Activated naive CD4-positive, alpha-beta T cell treated with anti-CD3 and anti-CD28 coated beads, Interleukin-2, amount 50 U/mL, for 24 hours (primary cell): ENCODE measurements around the gene SLC35E1.
A peak's percentile ranks its signal among the peaks of the same experiment; 100 is the strongest.

Experiments used
- H3K27ac Mint-ChIP-seq: one replicate; pipeline ENCODE4 v1.8.0; 2021; ENCODE audit warnings: mild to moderate bottlenecking, mixed read lengths
- H3K27me3 Mint-ChIP-seq: one replicate; pipeline ENCODE4 v1.8.0; 2021; ENCODE audit warnings: mixed read lengths
- H3K36me3 Mint-ChIP-seq: one replicate; pipeline ENCODE4 v1.8.0; 2021; ENCODE audit warnings: mixed read lengths
- H3K4me1 Mint-ChIP-seq: one replicate; pipeline ENCODE4 v1.8.0; 2021; ENCODE audit warnings: mixed read lengths
- H3K4me3 Mint-ChIP-seq: one replicate; pipeline ENCODE4 v1.8.0; 2021; ENCODE audit warnings: mild to moderate bottlenecking, mixed read lengths
- H3K9me3 Mint-ChIP-seq: one replicate; pipeline ENCODE4 v1.8.0; 2021; ENCODE audit warnings: mixed read lengths

SLC35E1 gene

GRCh38 chr19:16588824-16589577 lies 16.8 kb upstream of the SLC35E1 start:
- H3K4me3 Mint-ChIP-seq, result peak overlapping the region; percentile 78
- no peaks in the 10 kb centered on the region for H3K9me3 Mint-ChIP-seq
- peaks cover 83% of the 10 kb centered on the region for H3K4me1 Mint-ChIP-seq
- no peaks in the 10 kb centered on the region for H3K36me3 Mint-ChIP-seq
- no peaks in the 10 kb centered on the region for H3K27me3 Mint-ChIP-seq
- peak overlapping the region; percentile 86 for H3K27ac Mint-ChIP-seq

GRCh38 chr19:16587833-16588823 lies 15.9 kb upstream of the SLC35E1 start:
- no peaks in the 10 kb centered on the region for H3K27me3 Mint-ChIP-seq
- H3K4me1 Mint-ChIP-seq, result peaks cover 83% of the 10 kb centered on the region
- no peaks in the 10 kb centered on the region for H3K36me3 Mint-ChIP-seq
- H3K9me3 Mint-ChIP-seq, result no peaks in the 10 kb centered on the region
- peak overlapping the region; percentile 86 for H3K27ac Mint-ChIP-seq
- H3K4me3 Mint-ChIP-seq, result peak overlapping the region; percentile 78

DNA sequence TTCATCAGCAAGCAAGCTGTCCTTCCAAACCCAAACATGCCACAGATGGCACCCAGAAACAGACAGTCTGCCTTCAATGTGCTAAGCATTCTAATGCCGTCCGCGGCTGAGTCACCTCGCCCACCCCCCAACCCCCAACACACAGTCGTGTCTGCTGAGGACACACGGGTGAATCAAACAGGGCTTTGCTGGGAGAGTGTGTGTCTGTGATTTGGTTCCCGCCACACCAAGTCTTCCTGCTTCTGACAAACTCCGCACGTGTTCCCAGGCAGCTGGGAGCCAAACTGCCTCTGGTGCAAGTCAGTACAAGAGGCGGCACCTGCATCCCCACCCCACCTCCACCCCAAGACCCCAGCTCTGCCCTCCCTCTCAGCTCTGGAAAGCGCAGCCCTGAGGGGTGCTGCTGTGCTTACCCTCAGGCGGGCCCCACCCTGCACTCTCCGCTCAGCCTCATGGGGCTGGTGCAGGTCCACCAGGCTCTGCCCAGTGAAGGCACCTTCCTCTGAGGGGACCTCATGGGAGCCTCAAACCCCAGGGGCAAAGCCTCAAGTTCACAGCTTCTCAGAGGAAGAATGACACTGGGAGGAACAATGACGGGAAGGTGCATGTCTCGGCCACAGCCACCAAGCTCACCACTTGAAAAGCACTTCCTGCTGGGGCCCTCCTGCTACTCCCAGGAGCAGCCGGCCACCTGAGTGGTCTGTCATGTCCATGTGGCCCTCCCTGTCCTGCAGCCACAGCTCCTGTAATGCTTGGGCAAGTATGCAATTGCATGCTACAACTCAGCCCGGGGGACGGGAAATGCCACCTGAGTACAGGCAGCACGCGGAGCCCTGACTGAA lies 15.0 kb upstream of the SLC35E1 start:
- Mint-ChIP-seq H3K4me1 (peaks cover 84% of the 10 kb centered on the region), H3K4me3 (peak overlapping the region; percentile 78), H3K27me3 (no peaks in the 10 kb centered on the region), H3K36me3 (no peaks in the 10 kb centered on the region), H3K27ac (peak overlapping the region; percentile 30), H3K9me3 (no peaks in the 10 kb centered on the region)

DNA sequence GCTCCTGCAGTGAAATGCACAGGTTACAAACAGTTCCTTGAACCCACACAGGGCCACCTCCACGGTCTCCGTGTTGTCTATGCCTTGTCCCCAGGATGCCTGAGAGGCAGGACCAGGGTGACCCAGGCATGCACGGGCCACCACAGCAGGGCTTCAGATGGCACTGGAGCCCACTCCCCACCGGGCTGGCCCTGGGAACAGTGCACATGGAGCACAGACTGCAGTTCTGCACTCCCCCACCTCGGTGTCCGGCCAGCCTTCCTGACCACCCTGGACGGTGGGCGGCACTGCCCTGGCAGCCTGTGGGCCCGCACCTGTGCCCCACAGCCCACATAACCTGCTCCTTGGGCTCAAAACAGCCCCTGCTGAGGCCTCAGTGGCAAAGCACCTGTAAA lies 14.3 kb upstream of the SLC35E1 start:
- Mint-ChIP-seq H3K4me3 (peak overlapping the region; percentile 78), H3K27me3 (no peaks in the 10 kb centered on the region), H3K4me1 (peaks cover 89% of the 10 kb centered on the region), H3K36me3 (no peaks in the 10 kb centered on the region), H3K9me3 (no peaks in the 10 kb centered on the region), H3K27ac (no peak overlapping the region)

DNA sequence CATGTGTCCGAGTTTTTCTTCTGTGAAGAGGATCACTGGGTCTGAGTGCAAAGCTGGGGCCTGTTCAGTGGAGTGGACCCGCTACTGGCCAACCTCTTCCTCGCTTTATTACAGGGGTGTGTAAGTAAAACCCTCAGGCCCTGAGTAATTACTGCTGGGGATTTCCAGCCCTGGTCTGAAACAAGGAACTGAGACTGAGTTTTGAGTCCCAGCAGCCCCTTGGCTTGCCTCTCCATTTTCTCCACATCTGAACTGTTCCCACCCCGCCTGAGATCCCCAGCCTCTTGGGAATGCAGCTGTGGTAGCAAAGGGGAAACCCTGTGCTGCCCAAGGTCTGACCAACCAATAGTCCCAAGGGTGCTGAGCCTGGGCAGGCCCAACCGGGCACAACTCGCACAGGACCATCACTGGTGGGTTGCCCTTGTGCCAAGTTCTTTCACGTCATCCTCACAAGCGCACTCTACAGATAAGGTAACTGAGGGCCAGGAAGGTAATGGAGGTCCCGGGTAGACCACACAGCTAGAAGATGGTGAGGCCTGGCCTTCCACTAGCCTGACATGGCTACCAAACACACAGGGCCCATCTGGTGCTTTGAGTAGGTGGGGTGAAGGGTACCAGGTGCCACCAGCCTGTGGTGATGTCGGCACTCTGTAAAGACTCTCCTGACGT lies 13.7 kb upstream of the SLC35E1 start:
- no peaks in the 10 kb centered on the region for H3K9me3 Mint-ChIP-seq
- H3K27ac Mint-ChIP-seq, result peak overlapping the region; percentile 88
- no peaks in the 10 kb centered on the region for H3K27me3 Mint-ChIP-seq
- peak overlapping the region; percentile 40 for H3K4me3 Mint-ChIP-seq
- H3K4me1 Mint-ChIP-seq, result peaks cover 90% of the 10 kb centered on the region
- H3K36me3 Mint-ChIP-seq, result no peaks in the 10 kb centered on the region

DNA sequence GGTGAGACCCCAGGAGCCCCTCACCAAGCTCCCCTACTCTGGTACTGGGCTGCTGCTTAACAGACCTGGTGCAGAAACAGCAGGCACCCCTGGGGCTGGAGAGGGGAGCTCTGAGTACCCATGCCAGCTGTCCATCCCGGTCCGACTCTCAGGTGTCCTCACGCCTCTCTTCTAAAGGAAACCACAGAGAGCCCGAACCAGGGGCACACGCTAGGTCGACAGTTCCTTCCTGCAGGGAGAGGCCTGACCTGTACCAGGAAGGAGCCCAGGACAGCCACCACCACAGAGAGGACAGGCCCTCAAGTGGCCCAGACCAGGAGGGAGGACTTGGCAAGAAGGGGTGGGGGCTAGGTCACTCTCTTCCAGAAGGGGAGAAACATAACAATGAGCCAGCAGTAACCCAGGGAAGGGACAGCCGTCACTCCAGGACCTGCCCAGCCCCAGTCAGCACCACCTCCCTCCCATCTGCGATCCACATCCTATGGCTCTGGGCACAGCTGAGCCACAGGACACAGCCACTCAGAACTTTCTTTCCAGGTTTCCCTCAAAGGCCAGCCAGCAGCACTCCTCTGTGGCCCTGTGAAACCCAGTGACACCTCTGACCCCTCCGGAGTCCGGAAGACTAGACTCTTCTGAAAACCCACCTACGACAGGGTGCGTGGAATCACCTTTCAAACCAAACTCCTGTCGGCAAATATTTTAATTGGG lies 13.0 kb upstream of the SLC35E1 start:
- Mint-ChIP-seq H3K4me1 (peaks cover 90% of the 10 kb centered on the region), H3K27ac (peak overlapping the region; percentile 88), H3K4me3 (peak overlapping the region; percentile 82), H3K27me3 (no peaks in the 10 kb centered on the region), H3K36me3 (no peaks in the 10 kb centered on the region), H3K9me3 (no peaks in the 10 kb centered on the region)

GRCh38 chr19:16584248-16585093 lies 12.3 kb upstream of the SLC35E1 start:
- Mint-ChIP-seq H3K27ac (peak overlapping the region; percentile 83), H3K4me1 (peaks cover 88% of the 10 kb centered on the region), H3K27me3 (no peaks in the 10 kb centered on the region), H3K9me3 (no peaks in the 10 kb centered on the region), H3K36me3 (no peaks in the 10 kb centered on the region), H3K4me3 (peak overlapping the region; percentile 82)

DNA sequence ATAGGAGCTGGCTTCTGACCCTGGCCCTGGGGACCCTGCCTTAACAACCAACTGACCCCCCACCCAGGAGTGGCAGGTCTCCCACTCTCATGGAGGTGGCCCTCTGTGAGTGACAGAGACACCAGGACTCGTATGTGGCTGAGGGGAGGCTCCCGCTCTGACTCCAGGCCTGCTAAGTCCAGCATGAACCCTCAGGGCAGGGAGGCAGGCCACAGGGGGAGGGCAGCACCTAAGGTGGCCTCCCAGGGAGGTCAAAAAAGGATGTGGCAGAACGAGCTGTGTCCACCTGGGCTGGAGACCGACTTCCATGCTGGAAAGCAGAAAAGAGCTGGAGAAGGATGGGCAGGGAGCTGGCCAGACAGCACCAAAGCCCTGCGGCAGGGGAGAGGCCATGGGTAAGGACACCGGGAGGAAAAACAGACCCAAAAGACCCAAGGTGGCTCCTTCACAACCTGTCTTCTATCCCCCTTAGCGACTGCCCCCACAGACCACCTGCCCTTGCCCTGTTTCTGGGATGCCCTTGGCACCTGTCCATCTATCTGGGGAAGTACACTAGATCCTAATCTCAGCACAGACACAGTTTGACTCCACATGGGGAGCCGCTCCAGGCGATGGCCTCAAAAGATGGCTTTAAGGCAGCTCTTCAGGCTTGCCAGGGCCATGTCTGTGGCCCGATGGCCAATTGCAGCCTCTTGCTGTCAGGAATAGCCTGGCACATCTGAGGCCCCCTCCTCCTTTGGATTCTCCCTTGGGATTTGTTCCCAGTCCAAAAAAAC lies 10.5 kb upstream of the SLC35E1 start:
- H3K36me3 Mint-ChIP-seq, result peaks cover 2% of the 10 kb centered on the region
- H3K4me3 Mint-ChIP-seq, result no peak overlapping the region
- H3K27ac Mint-ChIP-seq, result no peak overlapping the region
- no peaks in the 10 kb centered on the region for H3K9me3 Mint-ChIP-seq
- peaks cover 79% of the 10 kb centered on the region for H3K4me1 Mint-ChIP-seq
- H3K27me3 Mint-ChIP-seq, result no peaks in the 10 kb centered on the region

DNA sequence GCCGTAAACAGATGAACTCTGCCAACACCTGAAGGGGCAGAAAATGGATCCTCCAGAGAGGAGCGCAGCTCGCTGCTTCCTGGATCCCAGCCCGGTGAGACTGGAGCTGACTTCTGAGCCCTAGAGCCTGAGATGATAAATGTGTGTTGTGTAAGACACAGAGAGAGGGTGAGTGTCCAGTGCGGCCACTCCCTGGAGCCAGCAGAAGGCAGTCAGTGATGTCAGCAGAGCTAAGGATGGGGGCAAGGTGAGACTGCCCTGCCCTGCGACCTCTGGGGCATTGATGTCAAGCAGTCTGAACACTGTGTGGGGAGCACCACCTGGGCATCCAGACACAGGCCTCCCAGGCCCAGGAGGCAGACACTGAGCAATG lies 9.7 kb upstream of the SLC35E1 start:
- no peaks in the 10 kb centered on the region for H3K27me3 Mint-ChIP-seq
- peaks cover 2% of the 10 kb centered on the region for H3K36me3 Mint-ChIP-seq
- H3K4me3 Mint-ChIP-seq, result peak overlapping the region; percentile 54
- peaks cover 73% of the 10 kb centered on the region for H3K4me1 Mint-ChIP-seq
- H3K9me3 Mint-ChIP-seq, result no peaks in the 10 kb centered on the region
- peak overlapping the region; percentile 74 for H3K27ac Mint-ChIP-seq

DNA sequence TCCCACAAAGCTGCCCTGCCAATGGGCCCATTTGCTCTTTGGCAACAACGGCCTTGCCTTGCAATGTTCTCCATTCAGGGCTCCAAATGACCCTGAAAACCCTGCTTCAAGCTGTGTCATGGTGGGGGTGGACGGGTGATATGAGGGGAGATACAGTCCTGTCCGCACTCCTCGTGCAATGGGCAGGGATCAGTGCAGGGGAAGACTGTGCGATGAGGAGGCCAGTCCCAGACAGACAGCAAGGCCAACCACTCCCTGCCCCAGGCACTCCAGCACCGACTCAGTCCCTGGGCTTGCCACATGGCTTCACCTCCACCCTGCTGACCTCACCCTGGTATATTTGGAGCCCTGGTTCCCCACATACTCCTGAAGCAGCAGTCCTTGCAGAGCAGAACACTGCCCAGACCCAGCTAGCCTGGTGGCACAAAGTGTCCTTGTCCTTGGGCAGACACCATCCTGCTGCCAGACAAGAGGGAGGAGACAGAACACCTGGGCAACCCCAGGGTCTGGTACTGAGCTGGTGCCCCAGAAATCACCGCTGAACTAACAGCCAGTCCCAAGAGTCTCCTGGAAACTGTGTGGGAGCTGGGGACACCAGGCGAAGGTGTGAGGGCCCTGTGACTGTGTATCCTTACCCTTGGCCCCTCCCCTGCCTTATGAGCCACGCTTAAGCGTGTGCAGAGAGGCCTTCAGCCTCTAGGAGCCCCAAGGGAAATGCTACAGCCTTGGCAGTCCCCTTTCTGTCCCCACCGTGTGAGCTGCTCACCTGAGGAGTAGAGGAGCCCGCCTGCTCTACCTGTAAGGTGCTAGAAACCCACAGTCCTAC lies 9.1 kb upstream of the SLC35E1 start:
- Mint-ChIP-seq H3K27ac (peak overlapping the region; percentile 74), H3K9me3 (no peaks in the 10 kb centered on the region), H3K36me3 (peaks cover 2% of the 10 kb centered on the region), H3K27me3 (no peaks in the 10 kb centered on the region), H3K4me3 (peak overlapping the region; percentile 54), H3K4me1 (peaks cover 67% of the 10 kb centered on the region)

DNA sequence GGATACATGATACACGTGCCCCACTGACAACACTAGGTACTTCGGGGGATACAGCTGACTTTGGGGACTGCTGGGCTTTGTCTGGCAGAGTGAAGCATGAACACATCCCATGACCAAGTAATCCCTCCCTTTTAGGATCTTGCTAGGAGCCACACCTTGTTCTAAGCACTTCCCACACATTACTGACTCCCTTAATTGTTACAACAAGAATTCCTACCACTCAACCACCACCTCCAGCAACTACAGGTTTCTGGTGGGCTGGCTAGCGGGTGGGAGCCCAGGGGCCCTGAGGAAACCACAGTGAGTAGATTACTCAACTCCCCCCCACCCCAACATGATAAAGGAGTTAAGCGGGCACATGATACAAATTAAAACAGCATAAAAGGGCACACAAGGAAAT lies 7.2 kb upstream of the SLC35E1 start:
- H3K27ac Mint-ChIP-seq, result no peak overlapping the region
- no peak overlapping the region for H3K4me3 Mint-ChIP-seq
- peaks cover 4% of the 10 kb centered on the region for H3K36me3 Mint-ChIP-seq
- H3K4me1 Mint-ChIP-seq, result peaks cover 59% of the 10 kb centered on the region
- no peaks in the 10 kb centered on the region for H3K27me3 Mint-ChIP-seq
- no peaks in the 10 kb centered on the region for H3K9me3 Mint-ChIP-seq

DNA sequence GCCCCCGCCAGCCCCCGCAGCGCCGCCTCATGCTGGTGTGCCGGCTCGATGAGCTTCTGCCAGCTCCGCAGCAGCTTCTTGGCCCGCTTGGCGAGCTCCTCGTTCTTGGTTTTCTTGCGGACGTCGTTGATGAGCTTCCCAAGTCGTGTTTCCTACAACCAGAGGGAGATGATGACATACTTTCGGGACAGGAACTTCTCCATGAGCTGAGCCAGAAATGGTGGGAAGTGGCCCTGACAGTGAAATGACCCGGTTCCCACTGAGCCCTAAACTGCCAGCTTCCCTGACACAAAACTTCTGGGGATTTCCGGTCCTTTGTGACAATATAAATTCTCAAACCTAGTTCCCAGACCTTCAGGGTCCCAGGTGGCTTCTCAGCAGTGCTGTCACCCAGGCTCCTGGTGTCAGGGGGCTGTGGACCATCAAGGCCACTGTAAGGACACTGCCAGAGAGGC lies 5.3 kb upstream of the SLC35E1 start:
- Mint-ChIP-seq H3K4me1 (peaks cover 58% of the 10 kb centered on the region), H3K9me3 (no peaks in the 10 kb centered on the region), H3K36me3 (peaks cover 4% of the 10 kb centered on the region), H3K4me3 (no peak overlapping the region), H3K27me3 (no peaks in the 10 kb centered on the region), H3K27ac (peak overlapping the region; percentile 35)
